ENCODE results near the gene TNNT3. TPM values are rescaled to one million over a fixed set of nuclear protein-coding genes. Genes with fewer than 3 reads are reported as not detected.

TNNT3 gene
- total RNA-seq, 1 experiment from 2014 or later = not detected

DNA sequence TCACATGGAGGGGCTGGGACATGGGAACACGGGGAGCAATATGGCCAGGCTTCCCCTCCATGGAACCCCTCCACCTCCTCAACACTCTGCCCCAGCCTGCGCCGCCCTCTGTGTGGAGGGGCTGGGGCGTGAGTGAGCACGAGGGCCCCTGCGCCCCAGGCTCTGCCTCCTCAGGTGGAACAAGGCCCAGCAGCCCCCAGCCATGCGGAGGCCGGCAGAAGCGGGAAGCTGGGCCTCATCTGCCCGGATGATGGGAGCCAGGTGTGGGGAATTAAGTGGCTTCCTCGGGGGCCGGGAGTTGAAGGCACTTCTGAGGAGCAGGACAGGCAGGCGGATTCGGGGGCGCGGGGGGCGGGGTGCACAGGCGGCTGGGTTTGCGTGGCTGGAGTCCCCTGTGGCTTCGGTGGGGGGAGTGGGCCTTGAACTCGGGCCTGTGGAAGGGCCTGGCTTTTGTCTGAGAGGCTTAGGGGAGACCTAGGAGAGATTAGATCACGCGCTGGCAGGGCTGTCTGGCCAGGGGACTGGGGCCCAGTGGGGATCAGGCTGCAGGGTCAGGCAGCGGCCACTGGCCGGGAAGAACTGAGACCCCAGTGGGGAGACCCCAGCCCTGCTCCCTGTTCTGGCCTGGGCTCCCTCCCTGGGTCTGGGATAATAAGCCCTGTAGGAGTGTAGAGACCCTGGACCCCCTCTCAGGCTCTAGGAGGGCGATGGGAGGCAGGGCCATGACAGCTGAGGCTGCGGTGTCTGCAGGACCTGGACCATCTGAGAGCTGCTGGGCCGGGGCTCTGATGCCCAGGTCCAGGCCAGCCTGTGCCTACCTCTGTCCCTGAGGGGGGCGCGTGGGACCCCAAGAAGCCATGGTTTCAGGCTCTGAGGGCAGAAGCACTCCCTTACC is 41.1 kb upstream of the TNNT3 start:
- no peaks in the 10 kb centered on the region for H3K23me2 ChIP-seq (ENCODE audit: insufficient read length, low read depth, low read length, poor library complexity, severe bottlenecking)
- no peak overlapping the region for H3K9ac ChIP-seq (ENCODE audit: extremely low read depth, insufficient read length, low read length)
- no peak overlapping the region for H3K56ac ChIP-seq (ENCODE audit: insufficient read length, low read depth, low read length)
- H3K4me1 Mint-ChIP-seq = peaks cover 2 to 7% of the 10 kb centered on the region in 2 experiments; a peak in 1 of 4 replicates
- no peak overlapping the region for H3K4me3 Mint-ChIP-seq
- no peak overlapping the region for H2BK20ac ChIP-seq (ENCODE audit: low read depth, low read length, poor library complexity, severe bottlenecking)
- no peak overlapping the region for H2AFZ ChIP-seq (ENCODE audit: low read length)
- H4K91ac ChIP-seq (ENCODE audit: insufficient read length, low read depth, low read length) = no peak overlapping the region
- H2BK5ac ChIP-seq (ENCODE audit: insufficient read length, low read length) = no peak overlapping the region
- no peak overlapping the region for H3K23ac ChIP-seq (ENCODE audit: insufficient read length, low read depth, low read length)
- no peaks in the 10 kb centered on the region for H3K9me3 Mint-ChIP-seq
- H4K8ac ChIP-seq (replicated peaks; ENCODE audit: insufficient read length, low read depth, low read length) = no peak overlapping the region
- no peak overlapping the region for H3K27ac ChIP-seq (ENCODE audit: insufficient read length, low read depth, low read length)
- H2BK120ac ChIP-seq (ENCODE audit: low read depth, low read length, poor library complexity, severe bottlenecking) = no peak overlapping the region
- H2BK12ac ChIP-seq (ENCODE audit: insufficient read length, low read depth, low read length) = no peak overlapping the region
- no peak for DNase-seq
- H4K20me1 ChIP-seq (ENCODE audit: control insufficient read depth, insufficient read depth, insufficient read length) = no peaks in the 10 kb centered on the region
- H3K27me3 Mint-ChIP-seq (ENCODE audit: low read depth) = no peaks in the 10 kb centered on the region; the same call in 1 of the 2 replicates
- no peaks in the 10 kb centered on the region for H3K79me1 ChIP-seq (ENCODE audit: insufficient read depth, low read depth, low read length, poor library complexity, severe bottlenecking)
- no peaks in the 10 kb centered on the region for H3K27me3 ChIP-seq (ENCODE audit: insufficient read depth, low read length)
- no peak overlapping the region for H2AK5ac ChIP-seq (ENCODE audit: insufficient read length, low read length)
- WGBS (ENCODE audit: extremely low coverage, insufficient read length, low lambda C conversion rate) = no CpG with 5 or more reads among the region's 30 CpGs
- H3K36me3 Mint-ChIP-seq (ENCODE audit: insufficient read depth in 1 of 3, low read depth in 3 of 3) = no peaks in the 10 kb centered on the region
- no peak overlapping the region for H3K4ac ChIP-seq (ENCODE audit: low read depth, low read length)
- peak overlapping the region; percentile 72; the same call in 1 of the 2 replicates for H2BK15ac ChIP-seq (ENCODE audit: low read depth, low read length)
- H3T11ph ChIP-seq (ENCODE audit: low read length) = no peak overlapping the region
- no peak overlapping the region for H3K4me2 ChIP-seq (ENCODE audit: insufficient read depth, insufficient read length, low read length)
- H3K18ac ChIP-seq (ENCODE audit: insufficient read length, low read depth, low read length) = no peak overlapping the region
- TF ChIP-seq, protein P1, sequence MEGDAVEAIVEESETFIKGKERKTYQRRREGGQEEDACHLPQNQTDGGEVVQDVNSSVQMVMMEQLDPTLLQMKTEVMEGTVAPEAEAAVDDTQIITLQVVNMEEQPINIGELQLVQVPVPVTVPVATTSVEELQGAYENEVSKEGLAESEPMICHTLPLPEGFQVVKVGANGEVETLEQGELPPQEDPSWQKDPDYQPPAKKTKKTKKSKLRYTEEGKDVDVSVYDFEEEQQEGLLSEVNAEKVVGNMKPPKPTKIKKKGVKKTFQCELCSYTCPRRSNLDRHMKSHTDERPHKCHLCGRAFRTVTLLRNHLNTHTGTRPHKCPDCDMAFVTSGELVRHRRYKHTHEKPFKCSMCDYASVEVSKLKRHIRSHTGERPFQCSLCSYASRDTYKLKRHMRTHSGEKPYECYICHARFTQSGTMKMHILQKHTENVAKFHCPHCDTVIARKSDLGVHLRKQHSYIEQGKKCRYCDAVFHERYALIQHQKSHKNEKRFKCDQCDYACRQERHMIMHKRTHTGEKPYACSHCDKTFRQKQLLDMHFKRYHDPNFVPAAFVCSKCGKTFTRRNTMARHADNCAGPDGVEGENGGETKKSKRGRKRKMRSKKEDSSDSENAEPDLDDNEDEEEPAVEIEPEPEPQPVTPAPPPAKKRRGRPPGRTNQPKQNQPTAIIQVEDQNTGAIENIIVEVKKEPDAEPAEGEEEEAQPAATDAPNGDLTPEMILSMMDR (conservative IDR thresholded peaks at IDR 0.05) = no peak
- no peaks in the 10 kb centered on the region for H3K79me2 ChIP-seq (ENCODE audit: insufficient read depth, low read length)
- no peak overlapping the region for H3K14ac ChIP-seq (ENCODE audit: insufficient read depth, low read length)
- no peak overlapping the region for H4K5ac ChIP-seq (ENCODE audit: insufficient read length, low read depth, low read length)
- H3K27ac Mint-ChIP-seq = no peak overlapping the region
- H3K4me1 ChIP-seq (ENCODE audit: insufficient read depth, low read length) = no peaks in the 10 kb centered on the region
- H3K9me3 ChIP-seq (ENCODE audit: control insufficient read depth, low read depth, low read length) = no peaks in the 10 kb centered on the region
